ENCODE data around the gene CDK5RAP2.

CDK5RAP2 gene

DNA sequence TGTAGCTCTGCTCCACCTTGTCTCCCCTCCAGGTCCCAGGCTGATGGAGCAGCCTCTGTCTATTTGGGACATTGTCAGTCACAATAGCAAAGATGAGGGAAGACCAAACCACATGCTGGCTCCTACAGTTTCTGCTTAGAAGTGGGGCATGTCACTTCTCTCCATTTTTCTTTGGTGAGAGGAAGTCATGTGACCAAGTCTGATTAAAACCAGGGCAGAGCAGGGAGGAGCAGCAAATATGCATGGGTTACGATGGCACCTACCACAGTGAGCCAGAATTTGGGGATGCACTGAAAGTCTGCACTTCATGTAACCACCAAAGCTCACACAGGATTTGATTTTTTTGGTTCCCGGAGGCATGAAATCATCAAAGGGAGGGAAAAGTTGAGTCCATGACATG is 234.6 kb downstream of the CDK5RAP2 start:
- Mint-ChIP-seq H3K27ac (no peak overlapping the region), H3K9me3 (peaks cover 9% of the 10 kb centered on the region), H3K27me3 (ENCODE audit: low read depth, poor library complexity) (no peaks in the 10 kb centered on the region), H3K4me3 (no peak overlapping the region), H3K4me1 (peaks cover 20% of the 10 kb centered on the region), H3K36me3 (ENCODE audit: low read depth) (no peaks in the 10 kb centered on the region)
- TF ChIP-seq, protein P1, sequence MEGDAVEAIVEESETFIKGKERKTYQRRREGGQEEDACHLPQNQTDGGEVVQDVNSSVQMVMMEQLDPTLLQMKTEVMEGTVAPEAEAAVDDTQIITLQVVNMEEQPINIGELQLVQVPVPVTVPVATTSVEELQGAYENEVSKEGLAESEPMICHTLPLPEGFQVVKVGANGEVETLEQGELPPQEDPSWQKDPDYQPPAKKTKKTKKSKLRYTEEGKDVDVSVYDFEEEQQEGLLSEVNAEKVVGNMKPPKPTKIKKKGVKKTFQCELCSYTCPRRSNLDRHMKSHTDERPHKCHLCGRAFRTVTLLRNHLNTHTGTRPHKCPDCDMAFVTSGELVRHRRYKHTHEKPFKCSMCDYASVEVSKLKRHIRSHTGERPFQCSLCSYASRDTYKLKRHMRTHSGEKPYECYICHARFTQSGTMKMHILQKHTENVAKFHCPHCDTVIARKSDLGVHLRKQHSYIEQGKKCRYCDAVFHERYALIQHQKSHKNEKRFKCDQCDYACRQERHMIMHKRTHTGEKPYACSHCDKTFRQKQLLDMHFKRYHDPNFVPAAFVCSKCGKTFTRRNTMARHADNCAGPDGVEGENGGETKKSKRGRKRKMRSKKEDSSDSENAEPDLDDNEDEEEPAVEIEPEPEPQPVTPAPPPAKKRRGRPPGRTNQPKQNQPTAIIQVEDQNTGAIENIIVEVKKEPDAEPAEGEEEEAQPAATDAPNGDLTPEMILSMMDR (IDR thresholded peaks at IDR 0.05): no peak
- DNase-seq: no peak

DNA sequence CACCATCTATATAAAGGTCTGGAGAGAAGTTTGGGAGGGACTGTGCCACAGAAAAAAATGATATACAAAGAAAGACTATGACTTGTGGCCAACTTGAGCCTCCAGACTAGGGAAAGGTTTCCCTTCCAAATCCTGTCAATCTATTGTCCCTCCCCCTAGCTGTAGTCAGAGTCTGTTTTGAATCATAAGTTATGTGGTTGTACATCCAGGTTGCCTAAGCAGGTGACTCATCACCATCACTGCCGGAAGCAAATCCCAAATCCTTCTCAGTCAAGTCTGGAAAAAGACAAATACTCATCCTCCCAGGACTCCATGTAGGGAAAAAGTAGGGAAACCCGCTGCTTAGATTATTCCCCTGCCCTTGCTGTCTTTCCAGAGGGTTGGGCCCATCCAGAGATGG is 235.7 kb downstream of the CDK5RAP2 start:
- Mint-ChIP-seq H3K4me1 (peaks cover 12% of the 10 kb centered on the region), H3K4me3 (no peak overlapping the region), H3K27me3 (ENCODE audit: low read depth, poor library complexity) (no peaks in the 10 kb centered on the region), H3K36me3 (ENCODE audit: low read depth) (no peaks in the 10 kb centered on the region), H3K9me3 (peaks cover 9% of the 10 kb centered on the region), H3K27ac (no peak overlapping the region)
- TF ChIP-seq, protein P1 (IDR thresholded peaks at IDR 0.05): no peak
- no peak for DNase-seq

DNA sequence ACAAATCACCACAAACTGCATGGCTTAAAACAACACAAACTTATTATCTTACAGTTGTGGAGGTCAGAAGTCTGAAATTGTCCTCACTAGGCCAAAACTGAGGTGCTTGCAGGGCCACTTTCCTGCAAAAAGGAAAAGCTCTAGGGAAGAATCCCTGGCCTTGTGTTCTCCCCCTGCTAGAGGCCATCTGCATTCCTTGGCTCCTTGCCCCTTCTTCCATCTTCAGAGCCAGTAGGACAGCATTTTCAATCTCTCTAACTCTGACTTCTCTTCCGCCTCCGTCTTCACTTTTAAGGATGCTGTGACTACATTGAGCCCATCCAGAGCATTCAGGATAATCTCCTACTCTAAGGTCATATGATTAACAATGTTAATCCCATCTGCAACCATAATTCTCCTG is 236.6 kb downstream of the CDK5RAP2 start:
- TF ChIP-seq, protein P1 (IDR thresholded peaks at IDR 0.05): no peak
- no peaks in the 10 kb centered on the region for H3K27me3 Mint-ChIP-seq (ENCODE audit: low read depth, poor library complexity)
- no peak overlapping the region for H3K4me3 Mint-ChIP-seq
- no peak for DNase-seq
- peaks cover 9% of the 10 kb centered on the region for H3K9me3 Mint-ChIP-seq
- H3K4me1 Mint-ChIP-seq: peaks cover 4% of the 10 kb centered on the region
- no peaks in the 10 kb centered on the region for H3K36me3 Mint-ChIP-seq (ENCODE audit: low read depth)
- H3K27ac Mint-ChIP-seq: no peak overlapping the region
